Tibial nerve (tissue), 4 donors: ENCODE data around the gene ZBTB21.

Experiments
- EP300 ChIP-seq, 2 donors: sonication (generic); formaldehyde crosslinking; IDR thresholded peaks; one replicate each; pipeline ENCODE4 v1.6.1; 2017; ENCODE audit warnings: antibody characterized with exemption in 2 of 2, mild to moderate bottlenecking in 1 of 2
- POLR2A ChIP-seq, 2 donors: fragments of 450-650 bp; IDR thresholded peaks; one replicate each; pipeline ENCODE4 v1.6.1; 2017; ENCODE audit warnings: antibody characterized with exemption in 2 of 2, mild to moderate bottlenecking in 2 of 2, moderate library complexity in 2 of 2
- TF ChIP-seq, protein P1 (sequence below), 5 experiments: fragments of 200-600 bp in 3 of 5; fragments of 450-650 bp in 2 of 5; sonication (generic) in 3 of 5; IDR thresholded peaks; one replicate each; pipeline ENCODE4 v1.5.1; 2016 to 2019; ENCODE audit warnings: antibody characterized with exemption in 5 of 5, mild to moderate bottlenecking in 3 of 5, moderate library complexity in 2 of 5

DNA sequence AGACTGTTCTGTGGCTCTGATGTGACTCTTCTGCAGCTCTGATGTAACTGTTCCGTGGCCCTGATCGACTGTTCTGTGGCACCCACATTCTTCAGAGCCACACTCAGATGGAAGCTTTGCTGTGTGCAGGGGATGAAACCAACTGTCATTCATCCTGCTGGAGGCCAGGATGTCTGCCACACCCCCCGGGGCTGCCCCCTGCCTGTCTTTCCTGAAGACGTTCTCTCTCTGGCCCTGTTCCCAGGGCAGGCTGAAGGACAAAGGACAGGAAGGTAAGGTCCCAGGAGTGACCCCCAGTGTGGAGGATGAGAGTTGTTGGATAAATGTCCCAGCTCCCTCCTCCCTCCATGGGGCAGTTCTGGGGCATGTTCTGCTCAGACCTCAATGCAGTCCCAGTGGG, 31.6 kb upstream of the ZBTB21 start:
- TF ChIP-seq POLR2A (IDR thresholded peaks at IDR 0.05) = no peak
- TF ChIP-seq, protein P1, sequence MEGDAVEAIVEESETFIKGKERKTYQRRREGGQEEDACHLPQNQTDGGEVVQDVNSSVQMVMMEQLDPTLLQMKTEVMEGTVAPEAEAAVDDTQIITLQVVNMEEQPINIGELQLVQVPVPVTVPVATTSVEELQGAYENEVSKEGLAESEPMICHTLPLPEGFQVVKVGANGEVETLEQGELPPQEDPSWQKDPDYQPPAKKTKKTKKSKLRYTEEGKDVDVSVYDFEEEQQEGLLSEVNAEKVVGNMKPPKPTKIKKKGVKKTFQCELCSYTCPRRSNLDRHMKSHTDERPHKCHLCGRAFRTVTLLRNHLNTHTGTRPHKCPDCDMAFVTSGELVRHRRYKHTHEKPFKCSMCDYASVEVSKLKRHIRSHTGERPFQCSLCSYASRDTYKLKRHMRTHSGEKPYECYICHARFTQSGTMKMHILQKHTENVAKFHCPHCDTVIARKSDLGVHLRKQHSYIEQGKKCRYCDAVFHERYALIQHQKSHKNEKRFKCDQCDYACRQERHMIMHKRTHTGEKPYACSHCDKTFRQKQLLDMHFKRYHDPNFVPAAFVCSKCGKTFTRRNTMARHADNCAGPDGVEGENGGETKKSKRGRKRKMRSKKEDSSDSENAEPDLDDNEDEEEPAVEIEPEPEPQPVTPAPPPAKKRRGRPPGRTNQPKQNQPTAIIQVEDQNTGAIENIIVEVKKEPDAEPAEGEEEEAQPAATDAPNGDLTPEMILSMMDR (IDR thresholded peaks at IDR 0.05) = no peak
- no peak for TF ChIP-seq EP300 (IDR thresholded peaks at IDR 0.05)
